Osteocyte (in vitro differentiated cells): Measurements from ENCODE around the gene UGT3A2. TPM values are rescaled to one million over a fixed set of nuclear protein-coding genes. Genes with fewer than 3 reads are reported as not detected.

ENCODE experiments used
- DNase-seq: peaks from one replicate; pipeline ENCODE4 v3.0.0; 2021; ENCODE audit warnings: mixed read lengths; ENCODE audit not compliant: unreplicated experiment; ENCODE audit errors: extremely low spot score
- H3K27ac Mint-ChIP-seq: one replicate; pipeline ENCODE4 v1.8.0; 2021; ENCODE audit warnings: mild to moderate bottlenecking, mixed read lengths; ENCODE audit not compliant: unreplicated experiment
- H3K27me3 Mint-ChIP-seq: one replicate; pipeline ENCODE4 v1.8.0; 2021; ENCODE audit warnings: mixed read lengths; ENCODE audit not compliant: unreplicated experiment
- H3K36me3 Mint-ChIP-seq: one replicate; pipeline ENCODE4 v1.8.0; 2021; ENCODE audit warnings: mixed read lengths; ENCODE audit not compliant: unreplicated experiment
- H3K4me1 Mint-ChIP-seq: one replicate; pipeline ENCODE4 v1.8.0; 2021; ENCODE audit warnings: mixed read lengths; ENCODE audit not compliant: unreplicated experiment
- H3K4me3 Mint-ChIP-seq: one replicate; pipeline ENCODE4 v1.8.0; 2021; ENCODE audit warnings: mild to moderate bottlenecking, moderate library complexity, mixed read lengths; ENCODE audit not compliant: unreplicated experiment
- H3K9me3 Mint-ChIP-seq: one replicate; pipeline ENCODE4 v1.8.0; 2021; ENCODE audit warnings: mixed read lengths; ENCODE audit not compliant: unreplicated experiment
- total RNA-seq: library from RNA; stranded (reverse); gene quantifications from 2 replicates; pipeline ENCODE4 v1.2.1, GENCODE V29; 2021
- TF ChIP-seq, protein P1 (sequence below): fragments of 200-600 bp; sonication (generic); IDR thresholded peaks from 2 replicates; pipeline ENCODE4 v1.5.0; 2021; ENCODE audit warnings: antibody characterized with exemption, mild to moderate bottlenecking, moderate library complexity

The UGT3A2 gene
- total RNA-seq, 1 donor from 2014 or later, result not detected

DNA sequence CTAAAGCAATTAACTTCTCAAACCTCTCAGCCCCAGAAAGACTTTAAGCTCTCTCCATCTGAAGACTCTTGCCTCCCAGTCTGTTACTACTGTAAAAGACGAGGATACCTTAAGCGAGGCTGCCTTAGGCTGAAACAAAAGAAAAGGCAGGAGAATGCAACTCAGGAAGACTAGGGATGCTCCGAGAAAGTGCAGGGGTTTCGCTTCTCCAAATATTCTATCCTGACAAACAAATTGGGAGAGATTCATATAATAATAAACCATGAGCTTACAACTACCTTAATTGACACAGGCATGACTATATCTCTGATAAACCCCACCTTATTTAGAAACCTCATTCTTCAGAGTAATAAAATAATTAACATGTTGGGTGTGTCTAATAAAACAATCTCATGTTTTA lies 70.6 kb downstream of the UGT3A2 start:
- Mint-ChIP-seq H3K27me3 (peaks cover 10% of the 10 kb centered on the region), H3K4me1 (no peaks in the 10 kb centered on the region), H3K9me3 (no peaks in the 10 kb centered on the region), H3K36me3 (no peaks in the 10 kb centered on the region), H3K27ac (no peak overlapping the region), H3K4me3 (no peak overlapping the region)
- DNase-seq, result no peak
- TF ChIP-seq, protein P1, sequence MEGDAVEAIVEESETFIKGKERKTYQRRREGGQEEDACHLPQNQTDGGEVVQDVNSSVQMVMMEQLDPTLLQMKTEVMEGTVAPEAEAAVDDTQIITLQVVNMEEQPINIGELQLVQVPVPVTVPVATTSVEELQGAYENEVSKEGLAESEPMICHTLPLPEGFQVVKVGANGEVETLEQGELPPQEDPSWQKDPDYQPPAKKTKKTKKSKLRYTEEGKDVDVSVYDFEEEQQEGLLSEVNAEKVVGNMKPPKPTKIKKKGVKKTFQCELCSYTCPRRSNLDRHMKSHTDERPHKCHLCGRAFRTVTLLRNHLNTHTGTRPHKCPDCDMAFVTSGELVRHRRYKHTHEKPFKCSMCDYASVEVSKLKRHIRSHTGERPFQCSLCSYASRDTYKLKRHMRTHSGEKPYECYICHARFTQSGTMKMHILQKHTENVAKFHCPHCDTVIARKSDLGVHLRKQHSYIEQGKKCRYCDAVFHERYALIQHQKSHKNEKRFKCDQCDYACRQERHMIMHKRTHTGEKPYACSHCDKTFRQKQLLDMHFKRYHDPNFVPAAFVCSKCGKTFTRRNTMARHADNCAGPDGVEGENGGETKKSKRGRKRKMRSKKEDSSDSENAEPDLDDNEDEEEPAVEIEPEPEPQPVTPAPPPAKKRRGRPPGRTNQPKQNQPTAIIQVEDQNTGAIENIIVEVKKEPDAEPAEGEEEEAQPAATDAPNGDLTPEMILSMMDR, result no peak

DNA sequence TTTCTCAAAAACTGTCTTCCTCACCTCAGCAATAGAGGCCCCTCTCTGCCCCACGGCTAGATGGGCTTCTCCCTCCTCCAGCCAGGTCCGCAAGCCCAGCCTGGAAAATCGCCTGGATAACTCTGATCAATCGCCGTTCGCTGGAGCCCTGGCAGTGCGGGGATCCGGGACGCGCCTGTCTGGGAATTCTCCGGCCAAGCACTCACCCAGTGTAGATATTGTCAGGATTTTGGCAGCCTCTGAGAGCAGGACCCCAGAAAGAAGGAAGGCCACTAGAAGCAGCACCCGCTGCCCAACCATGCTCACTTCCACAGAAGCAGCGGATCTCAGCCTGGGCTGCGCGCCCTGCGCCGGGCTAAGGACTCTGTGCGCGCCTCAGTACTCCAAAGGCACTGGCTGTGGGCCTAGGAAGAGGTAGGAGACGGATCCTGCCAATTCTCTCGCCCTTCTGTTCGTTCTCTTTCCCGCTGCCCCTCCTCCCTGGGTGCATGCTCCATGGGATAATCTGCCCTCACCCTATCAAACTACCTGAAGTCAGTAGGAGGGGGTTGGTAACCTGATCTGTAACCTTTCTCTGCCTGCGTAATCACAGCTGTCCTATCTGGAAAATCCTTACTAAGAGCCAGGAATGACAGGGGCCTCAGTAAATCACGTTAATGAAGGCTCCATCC lies 75.6 kb downstream of the UGT3A2 start, which contains the start of gene UGT3A1:
TSS of gene UGT3A1 (minus strand) at position 450 of the 671 bp plus-strand sequence. CDS start at position 300, 150 bp downstream.
- TF ChIP-seq, protein P1, result no peak
- no peaks in the 10 kb centered on the region for H3K4me1 Mint-ChIP-seq
- no peak within 1 kb of the TSS for H3K27ac Mint-ChIP-seq
- H3K9me3 Mint-ChIP-seq, result no peaks in the 10 kb centered on the region
- H3K27me3 Mint-ChIP-seq, result peaks cover 20% of the 10 kb centered on the region
- H3K36me3 Mint-ChIP-seq, result no peaks in the 10 kb centered on the region
- DNase-seq, result no peak
- no peak within 1 kb of the TSS for H3K4me3 Mint-ChIP-seq

DNA sequence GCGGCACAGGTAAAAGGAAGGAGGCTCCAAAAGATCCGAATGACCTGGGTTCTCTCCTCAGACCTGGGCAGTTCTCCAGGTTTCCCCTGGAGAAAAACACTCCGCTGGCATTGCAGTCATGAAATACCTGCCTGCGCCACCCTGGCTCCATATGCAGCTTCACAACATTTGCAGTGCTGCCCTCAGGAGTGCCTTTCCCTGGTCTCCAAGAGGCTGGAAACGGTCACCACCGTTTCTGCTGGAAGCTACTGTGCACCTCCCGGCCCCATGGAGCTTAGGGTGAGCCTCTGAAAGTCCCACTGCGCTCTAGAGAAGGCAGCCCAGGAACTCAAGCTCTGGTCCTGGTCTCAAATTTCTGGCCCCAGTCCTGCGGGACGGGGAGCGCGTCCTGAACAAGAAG lies 76.2 kb downstream of the UGT3A2 start:
- DNase-seq, result no peak
- Mint-ChIP-seq H3K27ac (no peak overlapping the region), H3K4me1 (no peaks in the 10 kb centered on the region), H3K36me3 (no peaks in the 10 kb centered on the region), H3K9me3 (no peaks in the 10 kb centered on the region), H3K27me3 (peaks cover 22% of the 10 kb centered on the region), H3K4me3 (no peak overlapping the region)
- TF ChIP-seq, protein P1, result no peak

DNA sequence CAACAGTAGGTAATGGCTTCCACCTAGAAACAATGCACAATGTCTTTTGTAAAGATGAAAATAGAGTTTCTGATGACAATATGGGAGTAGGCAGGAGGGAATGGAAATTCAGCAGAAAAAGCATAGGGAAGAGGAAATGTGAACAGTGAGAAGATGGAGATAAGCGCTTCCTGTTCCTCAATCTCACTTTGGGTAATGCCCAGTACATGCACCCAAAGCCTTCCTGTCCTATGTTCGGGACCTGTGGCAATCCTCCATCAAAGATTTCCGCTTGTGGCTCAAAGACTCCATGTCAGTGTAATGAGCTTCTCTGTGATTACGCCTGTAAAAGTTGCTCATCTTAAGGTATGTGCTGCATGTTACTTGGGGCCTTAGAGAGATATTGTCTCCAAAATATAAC lies 78.2 kb downstream of the UGT3A2 start:
- TF ChIP-seq, protein P1, result no peak
- H3K36me3 Mint-ChIP-seq, result no peaks in the 10 kb centered on the region
- H3K27ac Mint-ChIP-seq, result no peak overlapping the region
- no peak for DNase-seq
- no peak overlapping the region for H3K4me3 Mint-ChIP-seq
- no peaks in the 10 kb centered on the region for H3K4me1 Mint-ChIP-seq
- no peaks in the 10 kb centered on the region for H3K9me3 Mint-ChIP-seq
- peaks cover 23% of the 10 kb centered on the region for H3K27me3 Mint-ChIP-seq

DNA sequence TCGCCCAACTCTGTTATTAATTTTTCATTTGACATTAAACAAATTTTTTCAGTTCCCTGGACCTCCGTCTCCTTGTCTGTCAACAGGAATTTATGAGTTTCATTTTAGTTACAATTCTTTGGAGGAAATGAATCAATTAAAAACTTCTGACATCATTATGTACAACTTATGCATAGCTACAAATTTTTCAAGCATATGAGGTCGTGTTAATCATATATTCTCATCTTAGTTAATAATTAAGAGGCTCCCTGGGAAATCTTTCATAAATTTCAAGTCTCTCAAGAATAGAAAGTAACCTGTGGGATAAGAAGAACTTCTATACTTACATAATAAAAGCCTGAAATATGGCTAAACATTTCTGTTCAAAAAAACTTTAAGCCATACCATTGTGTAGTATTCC lies 78.9 kb downstream of the UGT3A2 start:
- Mint-ChIP-seq H3K4me1 (no peaks in the 10 kb centered on the region), H3K27ac (no peak overlapping the region), H3K27me3 (peaks cover 22% of the 10 kb centered on the region), H3K36me3 (no peaks in the 10 kb centered on the region), H3K4me3 (no peak overlapping the region), H3K9me3 (no peaks in the 10 kb centered on the region)
- TF ChIP-seq, protein P1, result no peak
- no peak for DNase-seq

Other genes with a start within 250 kb of the UGT3A2 start
- gene IL7R, start 210.0 kb downstream of the UGT3A2 start, total RNA-seq, result 0.43 and 0.44 TPM in 2 replicates
- gene CAPSL, start 128.3 kb downstream of the UGT3A2 start, total RNA-seq, result not detected in 2 replicates
- gene UGT3A1, start 75.5 kb downstream of the UGT3A2 start, total RNA-seq, result not detected in 2 replicates
- 8.2 and 9.9 TPM in 2 replicates for gene LMBRD2, start 85.0 kb upstream of the UGT3A2 start, total RNA-seq
- 28.4 and 28.9 TPM in 2 replicates for gene SKP2, start 85.2 kb upstream of the UGT3A2 start, total RNA-seq
- gene NADK2, start 175.0 kb upstream of the UGT3A2 start, total RNA-seq, result 26.0 and 26.4 TPM in 2 replicates
- 3.8 and 4.3 TPM in 2 replicates for gene RANBP3L, start 235.0 kb upstream of the UGT3A2 start, total RNA-seq